ENCODE data around the gene PIP4K2C. TPM values are rescaled to one million over a fixed set of nuclear protein-coding genes. Genes with fewer than 3 reads are reported as not detected.

The PIP4K2C gene
- total RNA-seq, 1 experiment from 2014 or later = 48.7 TPM

GRCh38 chr12:57547288-57548012, 43.5 kb upstream of the PIP4K2C start:
- POLR2A ChIA-PET (ENCODE audit: unreplicated experiment) = interaction anchor here (0.6 to 0.7 kb wide), 4 partner anchors 44 to 233 kb away, joined by 3 to 7 read pairs (median 5); partner anchors contain the start of gene PIP4K2C
- intact Hi-C loops (cut with micrococcal nuclease; ENCODE audit: unreplicated experiment) = loop anchor here (2.0 kb wide), 2 partner anchors 25 to 43 kb away; partner anchors contain the start of genes MBD6 and PIP4K2C
- BruUV-seq (replicated peaks) = TSS peak; percentile 59

GRCh38 chr12:57548013-57548315, 43.0 kb upstream of the PIP4K2C start:
- intact Hi-C loops (cut with micrococcal nuclease; ENCODE audit: unreplicated experiment) = no loop called here
- H3K9me2 ChIP-seq (ENCODE audit: insufficient read depth) = no peaks in the 10 kb centered on the region
- H3K79me2 ChIP-seq (ENCODE audit: low read depth) = peaks cover 29% of the 10 kb centered on the region
- H3K4me2 ChIP-seq = no peak overlapping the region
- no peak for DNase-seq
- peaks cover 13% of the 10 kb centered on the region; the same call in 1 of the 2 replicates for H3F3A ChIP-seq (ENCODE audit: insufficient read depth, low read depth)
- TF ChIP-seq EZH2 (IDR thresholded peaks at IDR 0.05; ENCODE audit: low read depth) = no peak
- TF ChIP-seq CTCF (conservative IDR thresholded peaks at IDR 0.05) = no peak
- no peak overlapping the region for H3K27ac ChIP-seq
- POLR2A ChIA-PET (ENCODE audit: unreplicated experiment) = no interaction called here
- no TSS peak for BruUV-seq (replicated peaks)
- no peaks in the 10 kb centered on the region for H3K9me3 ChIP-seq (ENCODE audit: insufficient read depth, low read depth)
- CTCF ChIA-PET = no interaction called here
- no peaks in the 10 kb centered on the region for H3K27me3 ChIP-seq (ENCODE audit: insufficient read depth, low read depth)
- peaks cover 10% of the 10 kb centered on the region; the same call in 1 of the 2 replicates for H4K20me1 ChIP-seq (ENCODE audit: insufficient read depth)
- H3K4me3 ChIP-seq = no peak overlapping the region
- H3K36me3 ChIP-seq (ENCODE audit: low read depth) = no peaks in the 10 kb centered on the region
- no peak overlapping the region for H2AFZ ChIP-seq
- H3K4me1 ChIP-seq (replicated peaks; ENCODE audit: insufficient read depth) = peaks cover 9% of the 10 kb centered on the region

More at GRCh38 chr12:57547288-57548012, 43.5 kb upstream of the PIP4K2C start:
- Histone ChIP-seq H3K4me3 (peak overlapping the region; percentile 59; the same call in 1 of the 2 replicates), H3K27me3 (ENCODE audit: insufficient read depth, low read depth) (no peaks in the 10 kb centered on the region), H3F3A (ENCODE audit: insufficient read depth, low read depth) (peaks cover 13% of the 10 kb centered on the region; the same call in 1 of the 2 replicates), H3K4me2 (peak overlapping the region; percentile 76), H2AFZ (peak overlapping the region; percentile 71; the same call in 1 of the 2 replicates), H3K9me3 (ENCODE audit: insufficient read depth, low read depth) (no peaks in the 10 kb centered on the region), H3K9me2 (ENCODE audit: insufficient read depth) (no peaks in the 10 kb centered on the region), H3K4me1 (replicated peaks; ENCODE audit: insufficient read depth) (peaks cover 9% of the 10 kb centered on the region), H4K20me1 (ENCODE audit: insufficient read depth) (peaks cover 10% of the 10 kb centered on the region; the same call in 1 of the 2 replicates), H3K79me2 (ENCODE audit: low read depth) (peaks cover 29% of the 10 kb centered on the region), H3K36me3 (ENCODE audit: low read depth) (peaks cover 4% of the 10 kb centered on the region; the same call in 1 of the 2 replicates), H3K27ac (no peak overlapping the region)
- TF ChIP-seq CTCF (conservative IDR thresholded peaks at IDR 0.05) = no peak
- no peak for TF ChIP-seq EZH2 (IDR thresholded peaks at IDR 0.05; ENCODE audit: low read depth)
- no peak for DNase-seq
- CTCF ChIA-PET = no interaction called here

- Histone ChIP-seq H2AFZ (no peak overlapping the region), H3K79me2 (ENCODE audit: low read depth) (peaks cover 29% of the 10 kb centered on the region), H3K36me3 (ENCODE audit: low read depth) (no peaks in the 10 kb centered on the region), H3K4me3 (no peak overlapping the region), H3F3A (ENCODE audit: insufficient read depth, low read depth) (peaks cover 13% of the 10 kb centered on the region; the same call in 1 of the 2 replicates), H4K20me1 (ENCODE audit: insufficient read depth) (peaks cover 10% of the 10 kb centered on the region; the same call in 1 of the 2 replicates), H3K4me1 (replicated peaks; ENCODE audit: insufficient read depth) (peaks cover 9% of the 10 kb centered on the region), H3K27me3 (ENCODE audit: insufficient read depth, low read depth) (no peaks in the 10 kb centered on the region), H3K9me3 (ENCODE audit: insufficient read depth, low read depth) (no peaks in the 10 kb centered on the region), H3K27ac (no peak overlapping the region), H3K4me2 (no peak overlapping the region), H3K9me2 (ENCODE audit: insufficient read depth) (no peaks in the 10 kb centered on the region)
- CTCF ChIA-PET = no interaction called here
- no peak for DNase-seq
- POLR2A ChIA-PET (ENCODE audit: unreplicated experiment) = no interaction called here
- intact Hi-C loops (cut with micrococcal nuclease; ENCODE audit: unreplicated experiment) = no loop called here
- TF ChIP-seq EZH2 (IDR thresholded peaks at IDR 0.05; ENCODE audit: low read depth) (no peak), CTCF (conservative IDR thresholded peaks at IDR 0.05) (no peak)
- no TSS peak for BruUV-seq (replicated peaks)
Observed at GRCh38 chr12:57548488-57548887, 42.5 kb upstream of the PIP4K2C start.

Data from PC-9 (cell line).